ENCODE results near the gene TLCD3A.
"Not testable (repeated sequence)": the region's sequence is repeated elsewhere in the genome, so short reads cannot be mapped to it uniquely, and the experiment has no call there.

TLCD3A gene

GRCh38 chr17:753418-753817, 21.0 kb downstream of the TLCD3A start:
- no peak for TF ChIP-seq CTCF (IDR thresholded peaks at IDR 0.05; ENCODE audit: low read depth, low read length, missing control alignments)
- DNase-seq (ENCODE audit: low read depth) = no peak
- no peak overlapping the region for H3K4me3 ChIP-seq (ENCODE audit: low read depth, low read length)

GRCh38 chr17:755319-755961, 23.0 kb downstream of the TLCD3A start:
- DNase-seq (ENCODE audit: low read depth); H3K4me3 ChIP-seq (ENCODE audit: low read depth, low read length): not testable (repeated sequence)

GRCh38 chr17:756010-756567, 23.7 kb downstream of the TLCD3A start:
- not testable (repeated sequence) for DNase-seq (ENCODE audit: low read depth); H3K4me3 ChIP-seq (ENCODE audit: low read depth, low read length)

GRCh38 chr17:759964-760363, 27.6 kb downstream of the TLCD3A start:
- no peak overlapping the region for H3K4me3 ChIP-seq (ENCODE audit: low read depth, low read length)
- no peak for DNase-seq (ENCODE audit: low read depth)
- TF ChIP-seq CTCF (IDR thresholded peaks at IDR 0.05; ENCODE audit: low read depth, low read length, missing control alignments) = no peak

- TF ChIP-seq CTCF (IDR thresholded peaks at IDR 0.05; ENCODE audit: low read depth, low read length, missing control alignments) = no peak
- no peak for DNase-seq (ENCODE audit: low read depth)
- H3K4me3 ChIP-seq (ENCODE audit: low read depth, low read length) = no peak overlapping the region
These were observed 28.0 kb downstream of the TLCD3A start for GRCh38 chr17:760371-760770.

GRCh38 chr17:767076-767475, 34.7 kb downstream of the TLCD3A start:
- H3K4me3 ChIP-seq (ENCODE audit: low read depth, low read length) = no peak overlapping the region
- no peak for TF ChIP-seq CTCF (IDR thresholded peaks at IDR 0.05; ENCODE audit: low read depth, low read length, missing control alignments)
- no peak for DNase-seq (ENCODE audit: low read depth)

GRCh38 chr17:773016-773415, 40.6 kb downstream of the TLCD3A start:
- H3K4me3 ChIP-seq (ENCODE audit: low read depth, low read length) = no peak overlapping the region
- DNase-seq (ENCODE audit: low read depth) = no peak
- no peak for TF ChIP-seq CTCF (IDR thresholded peaks at IDR 0.05; ENCODE audit: low read depth, low read length, missing control alignments)
